Tibial nerve (tissue), 4 donors: ENCODE measurements around the gene G6PD. TPM values are rescaled to one million over a fixed set of nuclear protein-coding genes. Genes with fewer than 3 reads are reported as not detected.

ENCODE experiments used
- DNase-seq, 2 donors: peaks; one replicate each; pipeline ENCODE4 v3.0.0-alpha.2; 2019; ENCODE audit warnings: low spot score in 2 of 2
- H3K27ac ChIP-seq, 4 donors: fragments of 200-600 bp; sonication (generic) in 3 of 4; one replicate each; pipeline ENCODE4 v1.5.1; 2017 to 2019; ENCODE audit warnings: mild to moderate bottlenecking in 1 of 4
- H3K27me3 ChIP-seq, 2 donors: fragments of 200-600 bp; sonication (generic) in 1 of 2; one replicate each; pipeline versions ENCODE4 v1.5.1 to v1.6.0; 2017 to 2019
- H3K36me3 ChIP-seq, 3 donors: fragments of 200-600 bp; sonication (generic); one replicate each; pipeline ENCODE4 v1.5.1; 2018 to 2019
- H3K4me1 ChIP-seq, 4 donors: fragments of 200-600 bp; sonication (generic) in 3 of 4; one replicate each; pipeline ENCODE4 v1.5.1; 2017 to 2019
- H3K4me3 ChIP-seq, 4 donors: fragments of 200-600 bp; sonication (generic) in 3 of 4; one replicate each; pipeline ENCODE4 v1.5.1; 2017 to 2019; ENCODE audit warnings: mild to moderate bottlenecking in 1 of 4, moderate library complexity in 1 of 4
- H3K9me3 ChIP-seq, 4 donors: fragments of 200-600 bp; sonication (generic) in 3 of 4; one replicate each; pipeline ENCODE4 v1.5.1; 2017 to 2019
- CTCF ChIP-seq, 5 experiments: fragments of 200-600 bp in 3 of 5; fragments of 450-650 bp in 2 of 5; sonication (generic) in 3 of 5; IDR thresholded peaks; one replicate each; pipeline ENCODE4 v1.5.1; 2016 to 2019; ENCODE audit warnings: antibody characterized with exemption in 5 of 5, mild to moderate bottlenecking in 3 of 5, moderate library complexity in 2 of 5
- EP300 ChIP-seq, 2 donors: sonication (generic); formaldehyde crosslinking; IDR thresholded peaks; one replicate each; pipeline ENCODE4 v1.6.1; 2017; ENCODE audit warnings: antibody characterized with exemption in 2 of 2, mild to moderate bottlenecking in 1 of 2
- POLR2A ChIP-seq, 2 donors: fragments of 450-650 bp; IDR thresholded peaks; one replicate each; pipeline ENCODE4 v1.6.1; 2017; ENCODE audit warnings: antibody characterized with exemption in 2 of 2, mild to moderate bottlenecking in 2 of 2, moderate library complexity in 2 of 2
- WGBS, 2 donors: methylation state at CpG; one replicate each; pipeline ENCODE4 v1.1.5; 2018; 5-methylcytosine and 5-hydroxymethylcytosine counted together
- total RNA-seq, 4 donors: library from RNA; depleted of rRNA; stranded (reverse); fragments of >200 nt; gene quantifications; one replicate each; pipeline ENCODE4 v1.1.0, GENCODE V29; 2016

Gene G6PD
- total RNA-seq, 4 donors from 2014 or later = 30.6 to 89.7 (median 41.8) TPM

GRCh38 chrX:154515966-154516655, 30.5 kb downstream of the G6PD start, which contains the start of gene FAM3A:
TSS of gene FAM3A (minus strand) at chrX:154516232. CDS start at chrX:154515772, 460 bp downstream.
- peak; percentile 62 to 87 for TF ChIP-seq POLR2A (IDR thresholded peaks at IDR 0.05)
- TF ChIP-seq EP300 (IDR thresholded peaks at IDR 0.05) = peak in 1 of 2 donors; percentile 95
- TF ChIP-seq CTCF (IDR thresholded peaks at IDR 0.05) = peak in 1 of 5 experiments; percentile 11
- no peaks in the 10 kb centered on the region for H3K27me3 ChIP-seq
- H3K4me1 ChIP-seq = peaks cover 0 to 21% (median 5%) of the 10 kb centered on the region in 4 donors
- no peaks in the 10 kb centered on the region for H3K36me3 ChIP-seq
- WGBS, 2 donors = 34% methylated on average over 37 of the region's 59 CpGs; no CpG with 5 or more reads in 1 of the 2 donors
- no peaks in the 10 kb centered on the region for H3K9me3 ChIP-seq
- DNase-seq = peak; percentile 77 to 87
- H3K4me3 ChIP-seq = peak within 1 kb of the TSS; percentile 55 to 81 (median 58)
- peak within 1 kb of the TSS; percentile 86 to 96 (median 89) for H3K27ac ChIP-seq

- Histone ChIP-seq H3K27ac (peak overlapping the region; percentile 86 to 96 (median 89)), H3K36me3 (no peaks in the 10 kb centered on the region), H3K9me3 (no peaks in the 10 kb centered on the region), H3K4me3 (peak overlapping the region; percentile 55 to 81 (median 58)), H3K4me1 (peaks cover 0 to 21% (median 5%) of the 10 kb centered on the region in 4 donors), H3K27me3 (no peaks in the 10 kb centered on the region)
- TF ChIP-seq EP300 (IDR thresholded peaks at IDR 0.05) = no peak
- 47 to 52% methylated on average over 12 to 34 of the region's 34 CpGs for WGBS, 2 donors
- DNase-seq = no peak
Observed at GRCh38 chrX:154515090-154515965, 31.3 kb downstream of the G6PD start.

GRCh38 chrX:154513716-154514115, 32.9 kb downstream of the G6PD start:
- no peak overlapping the region for H3K27ac ChIP-seq
- no peak overlapping the region for H3K4me3 ChIP-seq
- 84 to 91% methylated on average over 2 of the region's 2 CpGs for WGBS, 2 donors
- H3K4me1 ChIP-seq = peaks cover 0 to 21% (median 5%) of the 10 kb centered on the region in 4 donors
- DNase-seq = no peak
- H3K36me3 ChIP-seq = peaks cover 0 to 15% (median 0%) of the 10 kb centered on the region in 3 donors
- H3K27me3 ChIP-seq = no peaks in the 10 kb centered on the region
- H3K9me3 ChIP-seq = no peaks in the 10 kb centered on the region
- no peak for TF ChIP-seq CTCF (IDR thresholded peaks at IDR 0.05)
- TF ChIP-seq EP300 (IDR thresholded peaks at IDR 0.05) = no peak
- TF ChIP-seq POLR2A (IDR thresholded peaks at IDR 0.05) = no peak

- Histone ChIP-seq H3K27ac (no peak overlapping the region), H3K4me1 (peaks cover 0 to 19% (median 4%) of the 10 kb centered on the region in 4 donors), H3K27me3 (no peaks in the 10 kb centered on the region), H3K36me3 (peaks cover 0 to 22% (median 0%) of the 10 kb centered on the region in 3 donors), H3K4me3 (no peak overlapping the region), H3K9me3 (no peaks in the 10 kb centered on the region)
- TF ChIP-seq EP300 (IDR thresholded peaks at IDR 0.05) (no peak), CTCF (IDR thresholded peaks at IDR 0.05) (no peak), POLR2A (IDR thresholded peaks at IDR 0.05) (no peak)
- DNase-seq = no peak
- WGBS, 2 donors = 89 to 90% methylated on average over 16 of the region's 16 CpGs
Observed at GRCh38 chrX:154512879-154513553, 33.6 kb downstream of the G6PD start.

- no peaks in the 10 kb centered on the region for H3K27me3 ChIP-seq
- TF ChIP-seq EP300 (IDR thresholded peaks at IDR 0.05) (no peak), POLR2A (IDR thresholded peaks at IDR 0.05) (no peak), CTCF (IDR thresholded peaks at IDR 0.05) (no peak)
- no peak for DNase-seq
- H3K4me1 ChIP-seq = peaks cover 0 to 7% (median 0%) of the 10 kb centered on the region in 4 donors
- peaks cover 0 to 34% (median 0%) of the 10 kb centered on the region in 3 donors for H3K36me3 ChIP-seq
- no peaks in the 10 kb centered on the region for H3K9me3 ChIP-seq
- H3K4me3 ChIP-seq = no peak overlapping the region
- 77 to 81% methylated on average over 11 to 12 of the region's 12 CpGs for WGBS, 2 donors
- H3K27ac ChIP-seq = no peak overlapping the region
Observed at GRCh38 chrX:154511761-154512160, 34.9 kb downstream of the G6PD start.
